Loucy (cell line): ENCODE data around the gene KPNA5.
A peak's percentile ranks its signal among the peaks of the same experiment; 100 is the strongest.

Experiments
- H2AFZ ChIP-seq: fragments of 200-600 bp; sonication (generic); 2 replicates; pipeline ENCODE4 v1.6.0; 2016; ENCODE audit warnings: antibody characterized with exemption, mild to moderate bottlenecking, low read length, moderate library complexity
- H3F3A ChIP-seq: fragments of 200-600 bp; 2 replicates; pipeline ENCODE4 v1.6.0; 2016; ENCODE audit warnings: antibody characterized with exemption, low read depth, mild to moderate bottlenecking
- H3K27me3 ChIP-seq: fragments of 200-600 bp; sonication (generic); 2 replicates; pipeline ENCODE4 v1.6.1; 2014; ENCODE audit warnings: low read length, mild to moderate bottlenecking; ENCODE audit not compliant: insufficient read depth, poor library complexity, severe bottlenecking
- H3K36me3 ChIP-seq: fragments of 200-600 bp; sonication (generic); 2 replicates; pipeline ENCODE4 v1.6.1; 2016; ENCODE audit warnings: low read length; ENCODE audit not compliant: insufficient read depth
- H3K4me1 ChIP-seq: fragments of 200-600 bp; sonication (generic); 2 replicates; pipeline ENCODE4 v1.5.1; 2014; ENCODE audit warnings: low read length, mild to moderate bottlenecking; ENCODE audit not compliant: insufficient read depth, poor library complexity, severe bottlenecking
- H3K4me2 ChIP-seq: fragments of 200-600 bp; sonication (generic); 2 replicates; pipeline ENCODE4 v1.6.0; 2014; ENCODE audit warnings: antibody characterized with exemption, low read length, low read depth, mild to moderate bottlenecking; ENCODE audit not compliant: poor library complexity, severe bottlenecking
- H3K4me3 ChIP-seq: fragments of 200-600 bp; sonication (generic); 2 replicates; pipeline ENCODE4 v1.5.1; 2014; ENCODE audit warnings: low read length, mild to moderate bottlenecking, mixed read lengths; ENCODE audit not compliant: poor library complexity, severe bottlenecking
- H3K79me2 ChIP-seq: fragments of 200-600 bp; sonication (generic); 2 replicates; pipeline ENCODE4 v1.6.1; 2014; ENCODE audit warnings: low read length; ENCODE audit not compliant: insufficient read depth
- H3K9ac ChIP-seq: fragments of 200-600 bp; sonication (generic); 2 replicates; pipeline ENCODE4 v1.6.0; 2014; ENCODE audit warnings: mild to moderate bottlenecking, low read depth, low read length, moderate library complexity; ENCODE audit not compliant: poor library complexity, severe bottlenecking
- H3K9me2 ChIP-seq: fragments of 200-600 bp; sonication (generic); replicated peaks from 2 replicates; pipeline ENCODE4 v1.6.1; 2016; ENCODE audit warnings: low read depth, low read length, mixed read lengths
- H3K9me3 ChIP-seq: fragments of 200-600 bp; sonication (generic); 2 replicates; pipeline ENCODE4 v1.6.1; 2014; ENCODE audit warnings: mild to moderate bottlenecking, antibody characterized with exemption, low read length, low read depth; ENCODE audit not compliant: insufficient read depth
- H4K20me1 ChIP-seq: fragments of 200-600 bp; sonication (generic); 2 replicates; pipeline ENCODE4 v1.6.0; 2014; ENCODE audit warnings: antibody characterized with exemption, low read length, mild to moderate bottlenecking; ENCODE audit not compliant: insufficient read depth, poor library complexity, severe bottlenecking
- CTCF ChIP-seq: fragments of 200-600 bp; sonication (generic); conservative IDR thresholded peaks from 2 replicates; pipeline ENCODE4 v1.5.1; 2014; ENCODE audit warnings: mild to moderate bottlenecking, antibody characterized with exemption, low read length
- EZH2phosphoT487 ChIP-seq: fragments of 200-600 bp; IDR thresholded peaks from 2 replicates; pipeline ENCODE4 v1.6.1; 2018; ENCODE audit warnings: antibody characterized with exemption, mild to moderate bottlenecking, moderate library complexity, borderline replicate concordance

The KPNA5 gene

GRCh38 chr6:116764961-116765841, 84.2 kb downstream of the KPNA5 start, which contains the start of gene FAM162B:
FAM162B (minus strand) TSS chr6:116765719; CDS start chr6:116765576, 143 bp downstream.
- peak within 1 kb of the TSS; percentile 1; the same call in 1 of the 2 replicates for H2AFZ ChIP-seq
- H3F3A ChIP-seq: no peaks in the 10 kb centered on the region
- H3K4me3 ChIP-seq: no peak within 1 kb of the TSS
- H3K9ac ChIP-seq: no peak within 1 kb of the TSS
- H3K79me2 ChIP-seq: no peaks in the 10 kb centered on the region
- TF ChIP-seq CTCF (no peak), EZH2phosphoT487 (no peak)
- no peaks in the 10 kb centered on the region for H3K27me3 ChIP-seq
- H3K9me2 ChIP-seq: no peaks in the 10 kb centered on the region
- H3K9me3 ChIP-seq: no peaks in the 10 kb centered on the region
- H3K36me3 ChIP-seq: no peaks in the 10 kb centered on the region
- H4K20me1 ChIP-seq: no peaks in the 10 kb centered on the region
- no peak within 1 kb of the TSS for H3K4me2 ChIP-seq
- no peaks in the 10 kb centered on the region for H3K4me1 ChIP-seq

- H3K4me3 ChIP-seq: no peak overlapping the region
- TF ChIP-seq EZH2phosphoT487 (no peak), CTCF (no peak)
- no peak overlapping the region for H3K9ac ChIP-seq
- H3K9me2 ChIP-seq: no peaks in the 10 kb centered on the region
- no peaks in the 10 kb centered on the region for H3K4me1 ChIP-seq
- no peaks in the 10 kb centered on the region for H3K9me3 ChIP-seq
- H3K4me2 ChIP-seq: no peak overlapping the region
- H2AFZ ChIP-seq: peak overlapping the region; percentile 1; the same call in 1 of the 2 replicates
- no peaks in the 10 kb centered on the region for H3F3A ChIP-seq
- H3K36me3 ChIP-seq: no peaks in the 10 kb centered on the region
- no peaks in the 10 kb centered on the region for H3K79me2 ChIP-seq
- H3K27me3 ChIP-seq: no peaks in the 10 kb centered on the region
- no peaks in the 10 kb centered on the region for H4K20me1 ChIP-seq
Observed at GRCh38 chr6:116766506-116767176, 85.6 kb downstream of the KPNA5 start.

- Histone ChIP-seq H3K9me3 (no peaks in the 10 kb centered on the region), H3K9me2 (no peaks in the 10 kb centered on the region), H3F3A (no peaks in the 10 kb centered on the region), H3K4me2 (no peak overlapping the region), H2AFZ (no peak overlapping the region), H3K27me3 (no peaks in the 10 kb centered on the region), H3K79me2 (no peaks in the 10 kb centered on the region), H3K9ac (no peak overlapping the region), H4K20me1 (no peaks in the 10 kb centered on the region), H3K36me3 (no peaks in the 10 kb centered on the region), H3K4me3 (no peak overlapping the region), H3K4me1 (no peaks in the 10 kb centered on the region)
- TF ChIP-seq CTCF (no peak), EZH2phosphoT487 (no peak)
Observed at GRCh38 chr6:116767715-116768114, 86.7 kb downstream of the KPNA5 start.
